Inflammatory macrophage treated with lipopolysaccharide for 1 hour (primary cell): ENCODE results near the gene PRORP.
A peak's percentile ranks its signal among the peaks of the same experiment; 100 is the strongest.
"Not testable (repeated sequence)": the region's sequence is repeated elsewhere in the genome, so short reads cannot be mapped to it uniquely, and the experiment has no call there.

Experiments used
- DNase-seq, 2 donors: peaks; one replicate each; pipeline ENCODE4 v3.0.0-alpha.2; 2020 to 2022

Gene PRORP

DNA sequence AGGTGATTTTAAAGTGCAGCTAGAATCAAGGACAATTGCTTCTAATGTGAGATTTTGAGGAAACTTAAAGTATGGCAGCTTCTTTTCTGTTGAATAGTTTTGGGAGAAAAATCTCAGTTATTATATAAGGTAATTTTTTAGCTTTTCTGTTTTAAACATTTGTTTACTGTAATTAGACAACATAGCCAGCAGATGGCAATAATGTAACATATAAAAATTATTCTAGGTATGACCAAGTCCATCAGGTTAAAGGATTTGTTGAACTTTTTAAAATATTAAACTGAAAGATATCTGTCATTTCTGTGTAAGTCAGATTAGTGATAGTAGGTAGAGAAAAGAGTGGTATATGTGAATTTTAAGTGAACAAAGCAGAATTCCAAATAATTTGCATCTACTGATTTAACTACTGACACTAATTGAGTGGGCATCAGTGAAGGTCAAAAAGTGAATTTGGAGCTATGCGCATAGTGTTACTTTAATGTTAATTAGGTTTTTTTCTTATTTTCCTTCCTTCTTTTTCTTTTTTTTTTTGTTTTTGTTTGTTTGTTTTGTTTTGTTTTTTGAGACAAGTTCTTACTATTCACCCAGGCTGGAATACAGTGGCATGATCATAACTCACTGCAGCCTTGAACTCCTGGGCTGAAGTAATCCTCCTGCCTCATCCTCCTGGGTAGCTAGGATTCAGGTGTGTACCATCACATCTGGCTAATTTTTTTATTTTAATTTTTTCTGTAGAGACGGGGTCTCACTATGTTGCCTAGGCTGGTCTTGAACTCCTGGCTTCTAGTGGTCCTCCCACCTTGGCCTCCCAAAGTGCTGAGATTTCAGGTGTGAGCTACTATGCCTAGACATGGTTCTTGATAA is 18.6 kb downstream of the PRORP start:
- DNase-seq = peak in 1 of 2 donors; percentile 65

- DNase-seq = no peak
These were observed 21.7 kb downstream of the PRORP start for GRCh38 chr14:35144029-35144428.

DNA sequence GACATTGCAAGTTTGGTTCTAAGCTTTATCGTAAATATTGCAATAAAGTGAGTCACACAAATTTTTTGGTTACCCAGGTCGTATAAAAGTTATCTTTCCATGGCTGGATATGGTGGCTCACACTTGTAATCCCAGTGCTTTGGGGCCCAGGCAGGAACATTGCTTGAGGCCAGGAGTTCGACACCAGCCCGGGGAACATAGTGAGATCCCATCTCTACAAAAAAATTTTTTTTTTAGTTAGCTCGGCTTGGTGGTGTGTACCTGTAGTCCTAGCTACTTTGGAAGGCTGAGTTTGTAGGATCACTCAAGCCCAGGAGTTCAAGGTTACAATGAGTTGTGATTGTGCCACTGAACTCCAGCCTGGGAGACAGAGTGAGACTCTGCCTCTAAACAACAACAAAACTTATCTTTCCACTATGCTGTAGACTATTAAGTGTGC is 24.4 kb downstream of the PRORP start:
- no peak for DNase-seq

DNA sequence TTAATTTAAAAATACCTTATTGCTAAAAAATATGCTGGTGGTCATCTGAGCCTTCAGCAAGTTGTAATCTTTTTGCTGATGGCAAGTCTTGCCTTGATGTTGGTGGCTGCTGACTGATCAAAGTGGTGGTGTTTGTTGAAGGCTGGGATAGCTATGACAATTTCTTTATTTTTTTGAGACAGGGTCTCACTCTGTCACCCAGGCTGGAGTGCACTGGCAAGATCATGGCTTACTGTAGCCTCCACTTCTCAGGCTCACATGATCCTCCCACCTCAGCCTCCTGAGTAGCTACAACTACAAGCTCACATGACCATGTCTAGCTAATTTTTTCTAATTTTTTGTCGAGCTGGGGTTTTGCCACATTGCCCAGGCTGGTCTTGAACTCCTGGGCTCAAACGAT is 24.8 kb downstream of the PRORP start:
- DNase-seq = no peak

- no peak for DNase-seq
These were observed 25.4 kb downstream of the PRORP start for GRCh38 chr14:35147711-35148110.

DNA sequence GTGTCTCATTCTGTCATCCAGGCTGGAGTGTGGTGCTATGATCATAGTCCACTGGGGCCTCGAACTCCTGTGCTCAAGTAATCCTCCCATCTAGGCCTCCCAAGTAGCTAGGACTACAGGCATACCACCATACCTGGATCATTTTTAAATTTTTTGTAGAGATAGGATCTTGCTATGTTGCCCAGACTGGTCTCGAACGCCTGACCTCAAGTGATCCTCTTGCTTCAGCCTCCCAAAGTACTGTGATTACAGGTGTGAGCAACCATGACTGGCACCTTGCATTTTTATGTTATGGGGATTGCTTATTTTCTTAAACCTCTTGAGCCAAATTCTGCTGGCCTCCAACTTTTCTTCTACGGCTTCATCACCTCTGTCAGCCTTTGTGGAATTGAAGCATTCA is 26.9 kb downstream of the PRORP start:
- no peak for DNase-seq

DNA sequence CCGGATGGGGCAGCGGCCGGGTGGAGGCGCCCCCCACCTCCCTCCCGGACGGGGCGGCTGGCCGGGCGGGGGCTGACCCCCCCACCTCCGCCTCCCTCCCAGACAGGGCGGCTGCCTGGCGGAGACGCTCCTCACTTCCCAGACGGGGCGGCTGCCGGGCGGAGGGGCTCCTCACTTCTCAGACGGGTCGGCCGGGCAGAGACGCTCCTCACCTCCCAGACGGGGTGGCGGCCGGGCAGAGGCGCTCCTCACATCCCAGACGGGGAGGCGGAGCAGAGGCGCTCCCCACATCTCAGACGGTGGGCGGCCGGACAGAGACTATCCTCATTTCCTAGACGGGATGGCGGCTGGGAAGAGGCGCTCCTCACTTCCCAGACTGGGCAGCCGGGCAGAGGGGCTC is 30.2 kb downstream of the PRORP start:
- not testable (repeated sequence) for DNase-seq

- no peak for DNase-seq
These were observed 31.7 kb downstream of the PRORP start for GRCh38 chr14:35154016-35154415.

DNA sequence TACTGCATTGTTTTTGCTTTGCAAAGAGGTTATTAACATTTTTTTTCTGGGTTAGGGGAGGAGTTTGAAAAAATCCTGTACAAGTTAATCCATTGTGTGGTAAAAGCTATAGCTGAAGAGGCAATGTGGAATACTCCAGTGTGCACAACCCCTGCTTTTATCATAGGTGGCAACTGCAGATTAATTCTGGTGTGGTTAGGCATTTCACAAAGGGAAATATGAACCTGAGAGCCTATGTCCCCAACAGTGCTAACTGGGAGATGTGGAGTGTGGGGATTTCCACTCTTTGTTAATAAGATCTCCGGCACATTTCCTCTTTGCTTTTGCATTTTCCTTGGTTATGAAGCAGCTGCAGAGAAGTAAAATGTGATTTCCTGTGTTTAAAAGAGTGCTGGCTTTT is 33.6 kb downstream of the PRORP start:
- peak; percentile 78 to 91 for DNase-seq

DNA sequence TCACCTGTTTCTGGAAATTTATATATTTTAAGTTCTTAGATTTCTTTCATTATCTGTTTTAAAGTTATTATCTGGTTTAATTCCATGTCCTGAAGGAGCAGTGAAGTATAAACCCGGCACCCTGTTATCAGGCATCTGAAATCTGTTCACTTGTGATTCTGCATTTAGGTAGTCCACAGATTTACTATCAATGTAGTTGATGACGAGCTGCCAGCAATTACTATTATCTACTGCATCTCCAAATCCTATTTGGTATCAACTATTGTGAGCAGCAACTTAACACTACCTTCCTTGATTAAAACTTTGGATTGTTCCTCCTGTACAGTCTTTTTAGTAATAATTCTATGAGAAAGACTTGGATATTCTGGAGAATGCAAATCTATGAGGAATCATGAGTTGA is 36.1 kb downstream of the PRORP start:
- DNase-seq = no peak

DNA sequence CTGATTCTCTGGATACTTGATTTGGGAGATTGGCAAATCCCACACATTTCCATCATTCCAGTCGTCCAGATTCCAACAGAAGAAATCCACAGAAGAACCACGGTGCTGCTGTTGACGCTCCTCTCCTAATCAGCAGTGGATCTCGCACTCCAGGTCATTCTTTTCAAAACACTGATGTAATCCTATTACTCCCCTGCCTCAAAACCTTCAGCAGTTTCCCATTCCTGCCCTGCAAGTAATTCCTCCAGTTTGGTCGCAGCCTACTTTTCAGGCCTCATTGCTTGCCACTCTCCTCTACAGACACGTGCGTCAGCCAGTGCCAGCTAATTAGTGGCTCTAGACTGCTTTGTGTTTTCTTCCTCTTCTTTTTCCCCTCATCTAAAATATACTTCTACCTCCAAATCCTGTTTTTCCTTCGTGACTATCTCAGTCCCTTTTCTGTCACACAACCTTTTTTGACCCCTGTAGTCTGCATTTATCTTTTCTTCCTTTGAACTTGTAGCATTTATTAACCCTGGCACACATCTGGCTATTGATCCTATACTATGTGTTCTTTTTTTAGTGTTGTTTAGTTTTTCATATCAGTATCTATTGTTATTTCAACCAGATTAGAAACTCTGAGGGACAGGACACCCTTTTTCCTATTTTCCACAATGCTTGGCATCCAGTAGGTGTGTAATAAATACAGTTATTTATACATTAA is 36.8 kb downstream of the PRORP start:
- no peak for DNase-seq

- DNase-seq = peak; percentile 15 to 20
These were observed 37.5 kb downstream of the PRORP start for GRCh38 chr14:35159742-35160409.

GRCh38 chr14:35161231-35161630 is 38.9 kb downstream of the PRORP start:
- no peak for DNase-seq

GRCh38 chr14:35163384-35163783 is 41.0 kb downstream of the PRORP start:
- no peak for DNase-seq

- no peak for DNase-seq
These were observed 42.5 kb downstream of the PRORP start for GRCh38 chr14:35164849-35165248.

GRCh38 chr14:35167496-35167895 is 45.1 kb downstream of the PRORP start:
- DNase-seq = no peak
